IMR-90 (cell line): ENCODE results near the gene HAGH. TPM values are rescaled to one million over a fixed set of nuclear protein-coding genes. Genes with fewer than 3 reads are reported as not detected.

Experiments
- ATAC-seq: fragments of 200-7000 bp; cut with Tn5 transposase; 2 replicates; pipeline ENCODE4 v1.9.1; 2020; ENCODE audit warnings: low read depth, mild to moderate bottlenecking, moderate library complexity
- BruUV-seq: library from RNA; stranded (reverse); fragments of 400-500 nt; replicated peaks from 2 replicates; lab custom pipeline; 2021; lab: Mats Ljungman, UMichigan
- CTCF ChIA-PET: fragments of 300-600 bp; formaldehyde crosslinking; extraction: SDS; loops from one replicate; lab custom pipeline; 2021; ENCODE audit warnings: antibody characterized with exemption; lab: Yijun Ruan, JAX
- POLR2A ChIA-PET: fragments of 300-600 bp; sonication (Branson Sonifier 250); formaldehyde crosslinking; loops from one replicate; lab custom pipeline; 2022; ENCODE audit warnings: antibody characterized with exemption; ENCODE audit not compliant: unreplicated experiment; lab: Charles Lee
- DNase-seq: peaks from one replicate; pipeline ENCODE4 v3.0.0; 2013
- H2AFZ ChIP-seq: replicated peaks from 2 replicates; pipeline ENCODE3; 2013; ENCODE audit warnings: low read length, mild to moderate bottlenecking; ENCODE audit not compliant: poor library complexity
- H2AK5ac ChIP-seq: 2 replicates; pipeline ENCODE4 v1.6.1; 2013; ENCODE audit warnings: low read depth, low read length, inconsistent platforms
- H2AK9ac ChIP-seq: replicated peaks from 2 replicates; pipeline ENCODE3; 2013; ENCODE audit warnings: mild to moderate bottlenecking, low read depth, low read length, moderate library complexity; ENCODE audit not compliant: poor library complexity
- H2BK120ac ChIP-seq: 2 replicates; pipeline ENCODE4 v1.6.1; 2013; ENCODE audit warnings: low read depth, low read length, inconsistent platforms
- H2BK15ac ChIP-seq: 3 replicates; pipeline ENCODE4 v1.6.1; 2013; ENCODE audit warnings: low read depth, low read length, inconsistent platforms
- H2BK20ac ChIP-seq: 2 replicates; pipeline ENCODE4 v1.6.1; 2013; ENCODE audit warnings: low read depth, mild to moderate bottlenecking, inconsistent platforms, low read length, moderate library complexity
- H2BK5ac ChIP-seq: 2 replicates; pipeline ENCODE4 v1.6.1; 2013; ENCODE audit warnings: mild to moderate bottlenecking, low read depth, low read length, inconsistent platforms; ENCODE audit not compliant: poor library complexity, severe bottlenecking
- H3K14ac ChIP-seq: replicated peaks from 2 replicates; pipeline ENCODE4 v1.6.1; 2013; ENCODE audit warnings: low read depth, low read length, inconsistent platforms
- H3K18ac ChIP-seq: 2 replicates; pipeline ENCODE4 v1.6.1; 2013; ENCODE audit warnings: low read depth, low read length, control low read depth
- H3K23ac ChIP-seq: 2 replicates; pipeline ENCODE4 v1.6.1; 2013; ENCODE audit warnings: low read depth, low read length, inconsistent platforms
- H3K27ac ChIP-seq: 2 replicates; pipeline ENCODE4 v1.5.1; 2013; ENCODE audit warnings: mild to moderate bottlenecking, control low read depth, low read length; ENCODE audit not compliant: insufficient read depth
- H3K27me3 ChIP-seq: 2 replicates; pipeline ENCODE4 v1.6.1; 2013; ENCODE audit warnings: low read length; ENCODE audit not compliant: control insufficient read depth, insufficient read depth
- H3K36me3 ChIP-seq: 2 replicates; pipeline ENCODE4 v1.6.1; 2013; ENCODE audit warnings: low read length, mixed read lengths; ENCODE audit not compliant: control insufficient read depth, insufficient read depth
- H3K4ac ChIP-seq: 2 replicates; pipeline ENCODE4 v1.6.1; 2013; ENCODE audit warnings: low read depth, low read length, inconsistent platforms
- H3K4me1 ChIP-seq: 2 replicates; pipeline ENCODE4 v1.6.1; 2013; ENCODE audit warnings: low read length, mixed read lengths; ENCODE audit not compliant: control insufficient read depth, insufficient read depth
- H3K4me2 ChIP-seq: 2 replicates; pipeline ENCODE4 v1.6.1; 2013; ENCODE audit warnings: low read depth, mild to moderate bottlenecking, control low read depth, low read length, moderate library complexity
- H3K4me3 ChIP-seq: 2 replicates; pipeline ENCODE4 v1.5.1; 2013; ENCODE audit warnings: low read depth, mild to moderate bottlenecking, control low read depth, low read length, moderate library complexity; ENCODE audit not compliant: insufficient read depth
- H3K56ac ChIP-seq: 2 replicates; pipeline ENCODE4 v1.6.1; 2013; ENCODE audit warnings: low read length, inconsistent platforms; ENCODE audit not compliant: insufficient read depth; ENCODE audit errors: extremely low read depth
- H3K79me1 ChIP-seq, 2 experiments: 2 replicates each; pipeline ENCODE4 v1.6.1; 2013; ENCODE audit warnings: low read length in 2 of 2, inconsistent platforms in 1 of 2, low read depth in 1 of 2
- H3K9ac ChIP-seq: 2 replicates; pipeline ENCODE4 v1.6.1; 2013; ENCODE audit warnings: low read depth, low read length, control low read depth
- H3K9me1 ChIP-seq: 2 replicates; pipeline ENCODE4 v1.6.1; 2013; ENCODE audit warnings: low read length, inconsistent platforms; ENCODE audit not compliant: insufficient read depth
- H3K9me3 ChIP-seq: 2 replicates; pipeline ENCODE4 v1.6.1; 2013; ENCODE audit warnings: low read length; ENCODE audit not compliant: control insufficient read depth, insufficient read depth
- H4K20me1 ChIP-seq: 2 replicates; pipeline ENCODE4 v1.6.1; 2013; ENCODE audit warnings: low read length, inconsistent platforms; ENCODE audit not compliant: insufficient read depth
- H4K5ac ChIP-seq: 2 replicates; pipeline ENCODE4 v1.6.1; 2013; ENCODE audit warnings: mild to moderate bottlenecking, low read depth, low read length, control low read depth
- H4K8ac ChIP-seq, 2 experiments: 2 replicates each; pipeline ENCODE4 v1.6.1; 2013; ENCODE audit warnings: low read depth in 2 of 2, low read length in 2 of 2, control low read depth in 1 of 2, inconsistent platforms in 1 of 2
- H4K91ac ChIP-seq: 2 replicates; pipeline ENCODE4 v1.6.1; 2013; ENCODE audit warnings: low read depth, low read length, inconsistent platforms; ENCODE audit not compliant: insufficient read depth
- BHLHE40 ChIP-seq: fragments of 150-350 bp; IDR thresholded peaks from 2 replicates; pipeline ENCODE4 v1.6.1; 2016; ENCODE audit warnings: mild to moderate bottlenecking, low read depth, low read length
- CEBPB ChIP-seq: IDR thresholded peaks from 2 replicates; pipeline ENCODE4 v1.6.1; 2012; ENCODE audit warnings: low read depth, low read length, improper control_type of control experiment
- CHD1 ChIP-seq: IDR thresholded peaks from 2 replicates; pipeline ENCODE4 v1.6.1; 2012; ENCODE audit warnings: low read depth, low read length, improper control_type of control experiment
- CTCF ChIP-seq: conservative IDR thresholded peaks from 2 replicates; pipeline ENCODE4 v1.5.1; 2012; ENCODE audit warnings: mild to moderate bottlenecking, low read depth, low read length, improper control_type of control experiment
- ELK1 ChIP-seq: fragments of 150-350 bp; IDR thresholded peaks from 2 replicates; pipeline ENCODE4 v1.6.1; 2016; ENCODE audit warnings: low read depth, mild to moderate bottlenecking, low read length, moderate library complexity, borderline replicate concordance
- FOS ChIP-seq: fragments of 150-350 bp; IDR thresholded peaks from 2 replicates; pipeline ENCODE4 v1.6.1; 2016; ENCODE audit warnings: low read depth, low read length
- MAFK ChIP-seq: IDR thresholded peaks from 2 replicates; pipeline ENCODE4 v1.6.1; 2012; ENCODE audit warnings: low read depth, low read length, improper control_type of control experiment
- MXI1 ChIP-seq: IDR thresholded peaks from 2 replicates; pipeline ENCODE4 v1.6.1; 2012; ENCODE audit warnings: low read depth, mild to moderate bottlenecking, low read length, moderate library complexity, borderline replicate concordance
- NFE2L2 ChIP-seq: fragments of 150-350 bp; IDR thresholded peaks from 2 replicates; pipeline ENCODE4 v1.6.1; 2016; ENCODE audit warnings: low read depth, mild to moderate bottlenecking, low read length
- POLR2A ChIP-seq: IDR thresholded peaks from 2 replicates; pipeline ENCODE4 v1.6.1; 2012; ENCODE audit warnings: mild to moderate bottlenecking, low read depth, low read length
- RAD21 ChIP-seq: IDR thresholded peaks from 2 replicates; pipeline ENCODE4 v1.6.1; 2012; ENCODE audit warnings: low read length, improper control_type of control experiment
- RCOR1 ChIP-seq: IDR thresholded peaks from 2 replicates; pipeline ENCODE4 v1.6.1; 2012; ENCODE audit warnings: mild to moderate bottlenecking, low read length, improper control_type of control experiment; ENCODE audit not compliant: insufficient replicate concordance
- RFX5 ChIP-seq: IDR thresholded peaks from 2 replicates; pipeline ENCODE4 v1.8.0; 2012; ENCODE audit warnings: low read depth, mild to moderate bottlenecking, low read length, moderate library complexity
- SMC3 ChIP-seq: fragments of 150-350 bp; IDR thresholded peaks from 2 replicates; pipeline ENCODE4 v1.6.1; 2016; ENCODE audit warnings: low read depth, mild to moderate bottlenecking, antibody characterized with exemption, low read length, moderate library complexity
- USF2 ChIP-seq: fragments of 150-350 bp; IDR thresholded peaks from 2 replicates; pipeline ENCODE4 v1.6.1; 2017; ENCODE audit warnings: mild to moderate bottlenecking, antibody characterized with exemption, low read length, low read depth
- WGBS, 2 experiments: methylation state at CpG; one replicate each; pipeline versions ENCODE4 v1.1.5 to v1.1.7; 2013; ENCODE audit warnings: missing lambda C conversion rate in 2 of 2; ENCODE audit not compliant: insufficient read length in 1 of 2; ENCODE audit errors: extremely low coverage in 2 of 2; 5-methylcytosine and 5-hydroxymethylcytosine counted together
- dilution Hi-C: fragments of 300-500 bp; cut with HindIII; formaldehyde crosslinking; loops from one replicate; pipeline ENCODE4 v1.14.3; 2018; ENCODE audit warnings: low sequenced_read_pairs; ENCODE audit not compliant: unreplicated experiment
- in situ Hi-C: fragments of 300-500 bp; cut with MboI; formaldehyde crosslinking; loops from 3 replicates; pipeline ENCODE4 v1.14.3; 2019; ENCODE audit warnings: low sequenced_read_pairs, inconsistent platforms, mixed read lengths
- intact Hi-C: fragments of 100-400 bp; cut with micrococcal nuclease; formaldehyde crosslinking; loops from 2 replicates; pipeline ENCODE4 v1.10.0; 2022
- polyA plus RNA-seq, 3 experiments: library from polyadenylated mRNA; depleted of rRNA; stranded (reverse); fragments of >200 nt; gene quantifications; 2 replicates each; pipeline ENCODE4 v1.2.3, GENCODE V29; 2012; ENCODE audit warnings: low replicate concordance in 1 of 3
- total RNA-seq: library from RNA; depleted of rRNA; stranded (reverse); fragments of >200 nt; gene quantifications from 2 replicates; pipeline ENCODE4 v1.2.3, GENCODE V29; 2012

Gene HAGH
- total and polyA plus RNA-seq, 2 of the 4 experiments (the other 2 are of a cell fraction): 30.8 to 52.2 TPM

- Histone ChIP-seq H3K9me3 (no peaks in the 10 kb centered on the region), H2BK5ac (no peak overlapping the region), H3K4me1 (no peaks in the 10 kb centered on the region), H2AK5ac (no peak overlapping the region), H3K9ac (no peak overlapping the region), H3K56ac (no peak overlapping the region), H3K23ac (no peak overlapping the region), H2BK15ac (no peak overlapping the region), H3K4ac (no peak overlapping the region), H2BK120ac (no peak overlapping the region), H4K91ac (no peak overlapping the region), H3K36me3 (peaks cover 36% of the 10 kb centered on the region), H3K79me1 (peaks cover 12 to 34% of the 10 kb centered on the region in 2 experiments; a peak in 3 of 4 replicates), H3K4me2 (no peak overlapping the region), H2AK9ac (no peak overlapping the region), H4K5ac (no peak overlapping the region), H2AFZ (no peak overlapping the region), H3K27ac (no peak overlapping the region), H3K14ac (no peak overlapping the region), H3K4me3 (no peak overlapping the region), H3K18ac (no peak overlapping the region), H3K27me3 (no peaks in the 10 kb centered on the region), H2BK20ac (no peak overlapping the region), H4K8ac (no peak overlapping the region), H3K9me1 (peaks cover 4% of the 10 kb centered on the region; the same call in 1 of the 2 replicates), H4K20me1 (peaks cover 37% of the 10 kb centered on the region)
- ChIA-PET POLR2A (no interaction called here), CTCF (no interaction called here)
- dilution Hi-C loops: no loop called here
- in situ Hi-C loops: no loop called here
- intact Hi-C loops: no loop called here
- DNase-seq: no peak
- TF ChIP-seq MXI1 (no peak), RAD21 (no peak), CTCF (no peak), CEBPB (no peak), CHD1 (no peak), RFX5 (no peak), BHLHE40 (no peak), SMC3 (no peak), MAFK (no peak), NFE2L2 (no peak), RCOR1 (no peak), FOS (no peak), POLR2A (no peak), ELK1 (no peak), USF2 (no peak)
- no TSS peak for BruUV-seq
- 79% methylated on average over 15 of the region's 19 CpGs; no CpG with 5 or more reads in 1 of the 2 experiments for WGBS, 2 experiments
- no peak for ATAC-seq
These were observed 37.9 kb downstream of the HAGH start for GRCh38 chr16:1788708-1789100.
